ENCODE data around the gene WDFY2. TPM values are rescaled to one million over a fixed set of nuclear protein-coding genes. Genes with fewer than 3 reads are reported as not detected.

Gene WDFY2
- total and polyA plus RNA-seq, 2 of the 13 experiments (the other 11 are each of a cell fraction or from before 2014, with no cell fraction given) = 22.6 to 27.0 TPM

GRCh38 chr13:51726446-51727193, 142.4 kb downstream of the WDFY2 start:
- 96% methylated on average over 3 of the region's 3 CpGs for WGBS (ENCODE audit: low lambda C conversion rate)
- in situ Hi-C loops (cut with HindIII; ENCODE audit: extremely low pct_ligation_motif_present, low pct_unique_long_range_greater_than_20kb) = no loop called here

More at GRCh38 chr13:51726446-51727193, 142.4 kb downstream of the WDFY2 start:
- Histone ChIP-seq H3K9ac (ENCODE audit: insufficient read depth, low read depth, low read length) (no peak overlapping the region), H3K4me1 (ENCODE audit: insufficient read depth, low read length) (peaks cover 31% of the 10 kb centered on the region), H2AFZ (ENCODE audit: low read length) (no peak overlapping the region), H3K9me3 (ENCODE audit: low read length) (no peaks in the 10 kb centered on the region), H3K4me2 (ENCODE audit: low read depth, low read length) (no peak overlapping the region), H4K20me1 (ENCODE audit: insufficient read depth, low read length) (no peaks in the 10 kb centered on the region), H3K27ac (ENCODE audit: extremely low read length, insufficient read depth, low read length) (no peak overlapping the region), H3K27me3 (ENCODE audit: control insufficient read depth in 1 of 2, insufficient read depth in 2 of 2, low read length in 2 of 2) (no peaks in the 10 kb centered on the region), H3K36me3 (replicated peaks in 1 of 2; ENCODE audit: control insufficient read depth in 1 of 2, insufficient read depth in 2 of 2, low read length in 2 of 2) (peaks cover 10 to 56% of the 10 kb centered on the region in 2 experiments), H3K79me2 (ENCODE audit: insufficient read depth, low read length) (no peaks in the 10 kb centered on the region), H3K4me3 (replicated peaks in 1 of 3; ENCODE audit: insufficient read depth in 1 of 3, low read depth in 2 of 3, low read length in 3 of 3) (no peak overlapping the region)
- CTCF ChIA-PET (ENCODE audit: low intra/inter-chr PET ratio, low total read pairs) = no interaction called here
- no peak for TF ChIP-seq PAXIP1 (CRISPR knock-in tag; conservative IDR thresholded peaks at IDR 0.05)
- no peak for TF ChIP-seq BHLHE40 (IDR thresholded peaks at IDR 0.05; ENCODE audit: low read length)
- no peak for TF ChIP-seq TEF (CRISPR knock-in tag; IDR thresholded peaks at IDR 0.05)
- TF ChIP-seq NR0B2 (CRISPR knock-in tag; IDR thresholded peaks at IDR 0.05) = no peak
- no peak for TF ChIP-seq SATB2 (CRISPR knock-in tag; IDR thresholded peaks at IDR 0.05)
- TF ChIP-seq ZNF282 (IDR thresholded peaks at IDR 0.05; ENCODE audit: partially characterized antibody) = no peak
- no peak for TF ChIP-seq CENPT (CRISPR knock-in tag; IDR thresholded peaks at IDR 0.05; ENCODE audit: low read depth)
- no peak for TF ChIP-seq DMTF1 (CRISPR knock-in tag; IDR thresholded peaks at IDR 0.05)
- intact Hi-C loops (cut with micrococcal nuclease; ENCODE audit: unreplicated experiment) = no loop called here
- no TSS peak for BruUV-seq (replicated peaks)
- FAIRE-seq (no peak), DNase-seq (ENCODE audit: low spot score) (no peak), ATAC-seq (no peak)
- POLR2A ChIA-PET = no interaction called here

All from HepG2 (cell line).